Gastrocnemius medialis (tissue), 4 donors: ENCODE measurements around the gene NYAP2.

Source experiments
- CTCF ChIP-seq, 5 experiments: fragments of 450-650 bp in 3 of 5; fragments of 200-600 bp in 2 of 5; sonication (generic) in 2 of 5; IDR thresholded peaks in 4 of 5; conservative IDR thresholded peaks in 1 of 5; 1 replicate in 4 of 5; 2 replicates in 1 of 5; pipeline ENCODE4 v1.5.1; 2016 to 2019; ENCODE audit warnings: antibody characterized with exemption in 5 of 5, mild to moderate bottlenecking in 3 of 5, moderate library complexity in 3 of 5
- POLR2A ChIP-seq, 2 donors: fragments of 450-650 bp; IDR thresholded peaks; one replicate each; pipeline ENCODE4 v1.6.1; 2017; ENCODE audit warnings: antibody characterized with exemption in 2 of 2, mild to moderate bottlenecking in 2 of 2, moderate library complexity in 2 of 2

GRCh38 chr2:225462945-225463344 is 63.4 kb downstream of the NYAP2 start:
- no peak for TF ChIP-seq POLR2A (IDR thresholded peaks at IDR 0.05)
- TF ChIP-seq CTCF (IDR thresholded peaks at IDR 0.05 in 4 of 5, conservative IDR thresholded peaks at IDR 0.05 in 1 of 5), result no peak
